Retinal pigment epithelial cell (primary cell): Measurements from ENCODE around the gene PYGL.

ENCODE experiments used
- DNase-seq: peaks from one replicate; pipeline ENCODE4 v3.0.0-alpha.2; 2010; ENCODE audit warnings: low read depth
- H3K4me3 ChIP-seq: 2 replicates; pipeline ENCODE4 v1.5.1; 2011; ENCODE audit warnings: mild to moderate bottlenecking, low read length, control low read depth, moderate library complexity
- TF ChIP-seq, protein P1 (sequence below): conservative IDR thresholded peaks from 2 replicates; pipeline ENCODE4 v1.5.1; 2011; ENCODE audit warnings: low read depth, low read length, control low read depth, inconsistent platforms

Gene PYGL

DNA sequence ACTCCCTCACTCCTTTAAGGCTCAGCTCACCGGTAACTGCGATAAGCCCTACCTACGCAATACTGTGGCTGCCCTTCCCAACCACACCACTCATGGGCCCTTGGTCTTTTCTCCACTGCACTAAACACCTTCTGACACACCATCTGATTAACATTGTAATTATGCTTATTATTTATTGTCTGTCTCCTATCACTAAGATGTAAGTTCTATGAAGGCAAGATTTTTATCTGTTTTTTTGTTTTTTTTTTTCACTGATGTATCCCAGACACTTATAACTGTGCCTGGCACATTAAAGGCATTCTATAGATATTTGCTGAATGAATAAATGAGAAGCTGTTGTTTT is 34.2 kb upstream of the PYGL start:
- TF ChIP-seq, protein P1, sequence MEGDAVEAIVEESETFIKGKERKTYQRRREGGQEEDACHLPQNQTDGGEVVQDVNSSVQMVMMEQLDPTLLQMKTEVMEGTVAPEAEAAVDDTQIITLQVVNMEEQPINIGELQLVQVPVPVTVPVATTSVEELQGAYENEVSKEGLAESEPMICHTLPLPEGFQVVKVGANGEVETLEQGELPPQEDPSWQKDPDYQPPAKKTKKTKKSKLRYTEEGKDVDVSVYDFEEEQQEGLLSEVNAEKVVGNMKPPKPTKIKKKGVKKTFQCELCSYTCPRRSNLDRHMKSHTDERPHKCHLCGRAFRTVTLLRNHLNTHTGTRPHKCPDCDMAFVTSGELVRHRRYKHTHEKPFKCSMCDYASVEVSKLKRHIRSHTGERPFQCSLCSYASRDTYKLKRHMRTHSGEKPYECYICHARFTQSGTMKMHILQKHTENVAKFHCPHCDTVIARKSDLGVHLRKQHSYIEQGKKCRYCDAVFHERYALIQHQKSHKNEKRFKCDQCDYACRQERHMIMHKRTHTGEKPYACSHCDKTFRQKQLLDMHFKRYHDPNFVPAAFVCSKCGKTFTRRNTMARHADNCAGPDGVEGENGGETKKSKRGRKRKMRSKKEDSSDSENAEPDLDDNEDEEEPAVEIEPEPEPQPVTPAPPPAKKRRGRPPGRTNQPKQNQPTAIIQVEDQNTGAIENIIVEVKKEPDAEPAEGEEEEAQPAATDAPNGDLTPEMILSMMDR: no peak
- no peak for DNase-seq
- H3K4me3 ChIP-seq: no peak overlapping the region

DNA sequence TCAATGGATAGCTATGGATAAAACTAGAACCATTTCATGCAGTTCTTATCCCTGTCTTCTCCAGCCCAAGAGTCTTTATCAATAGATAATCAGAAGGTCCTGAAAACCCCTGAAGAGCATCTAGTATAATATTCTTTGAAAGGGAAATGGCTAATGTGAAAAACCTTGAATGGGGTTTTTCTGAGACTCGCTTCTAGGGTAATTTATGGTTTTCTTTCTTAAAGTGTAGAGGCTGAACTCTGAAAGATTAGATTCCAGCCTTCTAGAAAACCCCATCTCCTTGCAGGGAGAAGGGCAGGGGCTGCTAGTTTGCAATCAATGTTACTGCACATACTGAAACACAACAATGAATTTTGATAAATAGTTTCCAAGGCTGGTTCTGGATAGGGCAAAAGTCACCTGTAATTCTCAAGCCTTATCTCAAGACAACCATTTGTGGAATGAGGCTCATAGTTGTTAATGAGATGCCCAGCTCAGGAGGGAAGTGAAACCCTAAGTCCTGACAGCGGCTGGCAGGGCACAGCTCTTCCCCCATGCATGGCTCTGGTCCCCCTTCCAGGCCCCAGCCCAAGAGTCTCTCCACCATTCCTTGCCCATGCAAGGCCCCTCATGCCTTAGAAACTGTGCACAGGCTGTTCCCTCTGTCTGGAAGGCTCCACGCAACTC is 33.7 kb upstream of the PYGL start:
- DNase-seq: no peak
- TF ChIP-seq, protein P1: no peak
- H3K4me3 ChIP-seq: no peak overlapping the region

DNA sequence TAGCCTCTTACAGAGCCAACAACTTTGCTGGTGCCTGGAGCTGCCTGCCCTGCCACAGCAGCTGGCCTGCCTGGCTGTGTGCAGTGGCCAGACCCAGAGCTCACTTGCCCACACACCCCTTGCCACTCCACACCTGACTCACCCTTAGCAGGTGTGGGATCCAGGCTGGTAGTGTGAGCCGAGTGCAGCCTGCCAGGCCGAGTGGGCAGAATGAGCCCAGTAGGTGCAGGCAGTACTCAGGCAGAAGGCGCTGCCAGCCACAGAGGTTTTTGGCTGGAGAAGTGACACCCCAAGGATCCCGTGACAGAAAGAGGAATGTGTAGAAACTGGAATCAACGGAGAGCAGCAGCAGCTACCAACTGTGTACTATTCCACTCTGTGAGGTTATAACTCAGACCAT is 29.8 kb upstream of the PYGL start:
- DNase-seq: no peak
- TF ChIP-seq, protein P1: no peak
- H3K4me3 ChIP-seq: no peak overlapping the region

DNA sequence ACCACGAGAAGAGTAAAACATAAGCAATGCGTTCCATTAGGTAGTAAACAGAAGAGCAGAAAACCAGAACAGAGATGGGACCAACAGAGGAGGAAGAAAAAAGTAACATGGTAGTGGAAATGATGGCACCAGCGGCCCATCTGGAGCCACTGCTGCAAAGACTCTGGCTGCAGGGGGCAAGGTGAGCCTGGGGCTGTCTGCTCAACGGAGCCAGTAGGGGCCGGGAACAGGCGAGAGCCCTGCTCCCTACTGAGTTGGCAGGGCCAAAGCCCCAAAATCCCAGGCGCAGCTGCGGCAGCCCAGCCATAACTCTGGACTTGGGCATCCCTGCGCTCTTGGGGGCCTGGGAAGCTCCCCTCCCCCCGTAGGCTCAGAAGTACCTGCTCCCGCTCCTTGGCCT is 28.5 kb upstream of the PYGL start:
- TF ChIP-seq, protein P1: no peak

DNA sequence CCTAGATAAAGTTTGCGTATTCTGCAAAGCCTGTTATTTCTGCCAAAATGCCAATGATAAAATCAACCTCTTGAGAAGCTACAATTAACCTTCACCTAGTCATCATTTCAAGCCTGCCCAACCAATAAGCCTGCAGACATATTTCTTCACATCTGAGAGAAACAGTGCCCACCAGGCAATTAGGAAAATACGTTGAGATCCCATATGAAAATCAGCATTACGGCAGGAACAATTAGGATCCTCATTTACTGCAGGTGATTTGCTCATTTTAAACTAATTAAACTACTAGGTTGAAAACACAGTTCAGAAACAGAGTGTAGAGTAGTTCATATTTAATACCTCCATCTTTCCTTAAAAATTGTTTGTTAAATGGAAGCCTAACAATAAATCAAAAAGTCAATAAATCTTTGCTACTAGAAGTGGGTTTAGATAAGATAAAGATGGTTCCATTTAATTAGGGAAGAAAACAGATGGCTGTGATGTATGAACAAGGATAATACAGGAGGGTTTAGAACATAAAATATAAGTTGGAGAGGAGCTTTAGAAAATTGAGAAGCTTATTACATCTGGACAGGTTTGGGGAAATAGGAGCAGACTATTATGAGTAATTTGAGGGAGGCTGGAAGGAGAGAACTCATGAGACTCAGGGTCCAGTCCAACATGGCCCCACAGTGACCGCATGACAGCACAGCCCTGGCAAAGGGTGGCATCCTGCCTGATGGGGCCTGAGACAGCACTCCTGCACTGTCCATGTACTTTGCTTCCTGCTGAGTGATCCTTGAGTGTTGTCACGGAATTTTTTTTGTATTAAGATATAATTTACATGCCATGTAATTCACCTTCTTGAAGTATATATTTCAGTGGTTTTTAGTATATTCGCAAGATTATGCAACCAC is 26.9 kb upstream of the PYGL start:
- H3K4me3 ChIP-seq: no peak overlapping the region
- TF ChIP-seq, protein P1: no peak
- DNase-seq: no peak

More for the DNA sequence above, 28.5 kb upstream of the PYGL start:
- H3K4me3 ChIP-seq: no peak overlapping the region
- no peak for DNase-seq

DNA sequence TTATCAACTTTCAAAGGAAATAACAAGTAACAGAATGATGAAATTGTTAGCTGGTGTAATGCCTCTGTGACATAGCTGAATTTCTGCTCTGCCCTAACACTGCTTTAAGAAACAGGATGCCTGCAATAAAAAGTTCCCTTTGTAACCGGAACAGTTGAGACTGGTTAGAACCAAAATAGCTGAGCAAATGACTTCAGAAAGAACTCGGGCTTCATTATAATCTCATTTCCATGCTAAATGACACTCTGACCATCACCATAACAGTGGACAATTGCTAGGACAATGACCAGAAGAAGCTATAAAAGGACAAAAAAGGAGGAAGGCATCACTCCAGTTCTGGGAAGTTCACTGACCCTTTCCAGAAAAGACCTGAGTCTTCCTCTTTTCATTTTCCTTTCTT is 23.5 kb upstream of the PYGL start:
- no peak for DNase-seq
- no peak overlapping the region for H3K4me3 ChIP-seq
- TF ChIP-seq, protein P1: no peak

DNA sequence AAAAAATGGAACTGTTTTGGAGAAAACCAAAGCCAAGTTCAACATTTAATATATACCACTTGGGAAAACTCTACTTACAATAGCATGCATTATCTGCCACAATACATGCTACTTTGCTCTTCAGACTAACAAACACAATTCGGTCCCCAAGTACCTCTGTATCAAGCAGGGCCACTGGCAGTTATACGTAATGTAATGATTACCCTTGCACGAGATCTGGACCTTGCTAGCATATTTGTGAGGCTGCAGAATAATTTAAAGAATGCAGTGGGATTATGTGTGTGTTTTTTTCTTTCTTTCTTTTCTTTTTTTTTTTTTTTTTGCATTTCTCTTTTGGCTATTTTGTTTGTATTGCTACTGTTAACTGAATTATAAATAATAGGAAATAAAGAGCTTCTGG is 22.8 kb upstream of the PYGL start:
- DNase-seq: no peak
- H3K4me3 ChIP-seq: no peak overlapping the region
- TF ChIP-seq, protein P1: no peak
